Liver (tissue), 9 donors: ENCODE data around the gene TMC1. TPM values are rescaled to one million over a fixed set of nuclear protein-coding genes. Genes with fewer than 3 reads are reported as not detected.

ENCODE experiments used
- DNase-seq: peaks from one replicate; pipeline ENCODE4 v3.0.0-alpha.2; 2017; ENCODE audit warnings: low spot score
- H3K27ac ChIP-seq, 2 donors: one replicate each; pipeline ENCODE4 v1.7.0; 2013; ENCODE audit warnings: inconsistent platforms in 2 of 2, low read length in 2 of 2, control low read depth in 1 of 2, low read depth in 1 of 2, mild to moderate bottlenecking in 1 of 2
- H3K27me3 ChIP-seq, 4 donors: one replicate each; pipeline versions ENCODE4 v1.6.1 to v1.7.0; 2013; ENCODE audit warnings: low read length in 3 of 4, inconsistent platforms in 1 of 4, mild to moderate bottlenecking in 1 of 4, moderate library complexity in 1 of 4; ENCODE audit not compliant: control insufficient read depth in 4 of 4, insufficient read depth in 4 of 4
- H3K36me3 ChIP-seq, 4 donors: one replicate each; pipeline versions ENCODE4 v1.6.1 to v1.7.0; 2013; ENCODE audit warnings: low read length in 3 of 4, mild to moderate bottlenecking in 3 of 4, low read depth in 1 of 4, moderate library complexity in 1 of 4; ENCODE audit not compliant: control insufficient read depth in 4 of 4, insufficient read depth in 3 of 4
- H3K4me1 ChIP-seq, 4 donors: one replicate each; pipeline versions ENCODE4 v1.6.1 to v1.7.0; 2013; ENCODE audit warnings: low read length in 3 of 4, mild to moderate bottlenecking in 3 of 4, moderate library complexity in 1 of 4; ENCODE audit not compliant: control insufficient read depth in 4 of 4, insufficient read depth in 4 of 4
- H3K4me3 ChIP-seq, 3 donors: one replicate each; pipeline versions ENCODE4 v1.6.1 to v1.7.0; 2013; ENCODE audit warnings: low read length in 3 of 3, control low read depth in 1 of 3, low read depth in 1 of 3, mild to moderate bottlenecking in 1 of 3
- H3K9ac ChIP-seq, 2 donors: one replicate each; pipeline ENCODE4 v1.7.0; 2013; ENCODE audit warnings: low read length in 2 of 2, mild to moderate bottlenecking in 2 of 2, moderate library complexity in 2 of 2, control low read depth in 1 of 2, low read depth in 1 of 2
- H3K9me3 ChIP-seq, 4 donors: one replicate each; pipeline versions ENCODE4 v1.6.1 to v1.7.0; 2013; ENCODE audit warnings: low read length in 3 of 4; ENCODE audit not compliant: control insufficient read depth in 4 of 4
- ATF3 ChIP-seq: IDR thresholded peaks from 2 replicates; pipeline ENCODE4 v1.6.1; 2016; ENCODE audit warnings: antibody characterized with exemption
- CTCF ChIP-seq: fragments of 150-350 bp; IDR thresholded peaks from 2 replicates; pipeline ENCODE4 v1.5.1; 2017; ENCODE audit warnings: improper control_type of control experiment, low read depth, low read length; ENCODE audit not compliant: missing input control
- EGR1 ChIP-seq, 2 donors: IDR thresholded peaks; 2 replicates each; pipeline ENCODE4 v1.6.1; 2016 to 2018; ENCODE audit warnings: antibody characterized with exemption in 2 of 2, low read depth in 2 of 2
- FOXA1 ChIP-seq: IDR thresholded peaks from 2 replicates; pipeline ENCODE4 v1.6.1; 2016; ENCODE audit warnings: antibody characterized with exemption
- FOXA2 ChIP-seq: IDR thresholded peaks from 2 replicates; pipeline ENCODE4 v1.6.1; 2016; ENCODE audit warnings: antibody characterized with exemption
- GABPA ChIP-seq, 2 donors: IDR thresholded peaks in 1 of 2; conservative IDR thresholded peaks in 1 of 2; 2 replicates each; pipeline ENCODE4 v1.6.1; 2016; ENCODE audit warnings: antibody characterized with exemption in 2 of 2, mild to moderate bottlenecking in 1 of 2, moderate library complexity in 1 of 2
- HNF4A ChIP-seq, 2 donors: conservative IDR thresholded peaks; 2 replicates each; pipeline ENCODE4 v1.6.1; 2016; ENCODE audit warnings: antibody characterized with exemption in 2 of 2, mild to moderate bottlenecking in 2 of 2
- HNF4G ChIP-seq: IDR thresholded peaks from 2 replicates; pipeline ENCODE4 v1.6.1; 2016; ENCODE audit warnings: antibody characterized with exemption
- JUND ChIP-seq, 2 donors: IDR thresholded peaks; 2 replicates each; pipeline ENCODE4 v1.6.1; 2016; ENCODE audit warnings: antibody characterized with exemption in 2 of 2
- MAX ChIP-seq: IDR thresholded peaks from 2 replicates; pipeline ENCODE4 v1.6.1; 2016; ENCODE audit warnings: antibody characterized with exemption
- NR2F2 ChIP-seq: IDR thresholded peaks from 2 replicates; pipeline ENCODE4 v1.6.1; 2016; ENCODE audit warnings: antibody characterized with exemption
- RAD21 ChIP-seq, 2 donors: IDR thresholded peaks; 2 replicates each; pipeline ENCODE4 v1.6.1; 2016; ENCODE audit warnings: antibody characterized with exemption in 2 of 2, mild to moderate bottlenecking in 2 of 2
- REST ChIP-seq: IDR thresholded peaks from 2 replicates; pipeline ENCODE4 v1.6.1; 2016; ENCODE audit warnings: antibody characterized with exemption, mild to moderate bottlenecking
- RXRA ChIP-seq, 2 donors: IDR thresholded peaks; 2 replicates each; pipeline ENCODE4 v1.6.1; 2017 to 2018; ENCODE audit warnings: antibody characterized with exemption in 2 of 2, mild to moderate bottlenecking in 1 of 2
- SP1 ChIP-seq: IDR thresholded peaks from 2 replicates; pipeline ENCODE4 v1.6.1; 2018; ENCODE audit warnings: antibody characterized with exemption, mild to moderate bottlenecking
- TAF1 ChIP-seq: conservative IDR thresholded peaks from 2 replicates; pipeline ENCODE4 v1.6.1; 2016; ENCODE audit warnings: antibody characterized with exemption, mild to moderate bottlenecking
- YY1 ChIP-seq: IDR thresholded peaks from 2 replicates; pipeline ENCODE4 v1.6.1; 2016; ENCODE audit warnings: antibody characterized with exemption, mild to moderate bottlenecking
- ZBTB33 ChIP-seq: IDR thresholded peaks from 2 replicates; pipeline ENCODE4 v1.6.1; 2016; ENCODE audit warnings: antibody characterized with exemption
- WGBS: extraction: QIAGEN DNeasy Blood & Tissue Kit; methylation state at CpG from one replicate; pipeline ENCODE4 v1.1.7; 2013; 5-methylcytosine and 5-hydroxymethylcytosine counted together
- polyA plus RNA-seq, 2 donors: library from polyadenylated mRNA; stranded (reverse) in 1 of 2; unstranded in 1 of 2; fragments of 200-250 nt in 1 of 2; fragments of >200 nt in 1 of 2; fragmentation: Nextera tagmentation in 1 of 2; extraction: Ambion mirVana in 1 of 2; gene quantifications; one replicate each; pipeline versions ENCODE4 v1.2.1 to v1.2.3, GENCODE V29; 2013 to 2015
- total RNA-seq, 2 donors: library from RNA; depleted of rRNA; stranded (reverse); fragments of >200 nt; gene quantifications; one replicate each; pipeline ENCODE4 v1.2.3, GENCODE V29; 2014
- donor health status: healthy.
- donor health status: healthy.
- donor health status: healthy.
- donor health status: healthy.
- donor health status: healthy.

Gene TMC1
- total and polyA plus RNA-seq, 4 donors, result 0.09 TPM; not detected in 3

- Histone ChIP-seq H3K4me3 (no peak overlapping the region), H3K27ac (no peak overlapping the region), H3K9me3 (no peaks in the 10 kb centered on the region), H3K9ac (no peak overlapping the region), H3K36me3 (no peaks in the 10 kb centered on the region), H3K4me1 (no peaks in the 10 kb centered on the region), H3K27me3 (no peaks in the 10 kb centered on the region)
- 33% methylated on average over 2 of the region's 2 CpGs for WGBS
- no peak for DNase-seq
- TF ChIP-seq CTCF, result no peak
- no peak for TF ChIP-seq FOXA2
- no peak for TF ChIP-seq YY1
- TF ChIP-seq FOXA1, result no peak
- TF ChIP-seq JUND (IDR thresholded peaks at IDR 0.05), result no peak
- no peak for TF ChIP-seq GABPA (IDR thresholded peaks at IDR 0.05 in 1 of 2, conservative IDR thresholded peaks at IDR 0.05 in 1 of 2)
- no peak for TF ChIP-seq TAF1
- no peak for TF ChIP-seq SP1
- TF ChIP-seq HNF4A (conservative IDR thresholded peaks at IDR 0.05), result no peak
- no peak for TF ChIP-seq RAD21 (IDR thresholded peaks at IDR 0.05)
- no peak for TF ChIP-seq ZBTB33
Observed at GRCh38 chr9:72680593-72681282, 159.3 kb downstream of the TMC1 start.

- no peaks in the 10 kb centered on the region for H3K27me3 ChIP-seq
- no peak overlapping the region for H3K9ac ChIP-seq
- DNase-seq, result no peak
- H3K4me1 ChIP-seq, result no peaks in the 10 kb centered on the region
- TF ChIP-seq EGR1 (IDR thresholded peaks at IDR 0.05; ENCODE audit: low read depth in 2 of 2), result no peak
- no peak for TF ChIP-seq RAD21 (IDR thresholded peaks at IDR 0.05)
- no peak for TF ChIP-seq CTCF
- TF ChIP-seq FOXA2, result no peak
- TF ChIP-seq HNF4G, result no peak
- TF ChIP-seq JUND (IDR thresholded peaks at IDR 0.05), result no peak
- TF ChIP-seq RXRA (IDR thresholded peaks at IDR 0.05), result no peak
- TF ChIP-seq MAX, result no peak
- no peak for TF ChIP-seq FOXA1
- TF ChIP-seq ZBTB33, result no peak
- TF ChIP-seq TAF1, result no peak
- TF ChIP-seq REST, result no peak
- TF ChIP-seq HNF4A (conservative IDR thresholded peaks at IDR 0.05), result no peak
- TF ChIP-seq NR2F2, result no peak
- no peak for TF ChIP-seq SP1
- TF ChIP-seq YY1, result no peak
- TF ChIP-seq GABPA (IDR thresholded peaks at IDR 0.05 in 1 of 2, conservative IDR thresholded peaks at IDR 0.05 in 1 of 2), result no peak
- no peak for TF ChIP-seq ATF3
- WGBS, result 66% methylated on average over 1 of the region's 1 CpG
- H3K4me3 ChIP-seq, result no peak overlapping the region
- no peaks in the 10 kb centered on the region for H3K36me3 ChIP-seq
- no peaks in the 10 kb centered on the region for H3K9me3 ChIP-seq
- H3K27ac ChIP-seq, result no peak overlapping the region
Observed at GRCh38 chr9:72681283-72681630, 159.8 kb downstream of the TMC1 start.
